Activated CD8-positive, alpha-beta T cell treated with anti-CD3 and anti-CD28 coated beads, Interleukin-2, amount 10 ng/mL, durations not matched to agents 7 days and 5 days (primary cell): Measurements from ENCODE around the gene SLC38A10. TPM values are rescaled to one million over a fixed set of nuclear protein-coding genes. Genes with fewer than 3 reads are reported as not detected.

ENCODE experiments used
- ATAC-seq: fragments of 150-1000 bp; cut with Tn5 transposase; one replicate; pipeline ENCODE4 v1.10.0; 2021; ENCODE audit warnings: moderate library complexity
- CTCF ChIA-PET: fragments of 350-600 bp; sonication (Branson Sonifier 250); formaldehyde crosslinking; loops from one replicate; lab custom pipeline; 2021; ENCODE audit warnings: antibody characterized with exemption; lab: Charles Lee
- POLR2A ChIA-PET: fragments of 350-600 bp; sonication (Branson Sonifier 250); formaldehyde crosslinking; loops from one replicate; lab custom pipeline; 2021; ENCODE audit warnings: antibody characterized with exemption; lab: Charles Lee
- DNase-seq: peaks from one replicate; pipeline ENCODE4 v3.0.0-alpha.2; 2020
- H3K27ac Mint-ChIP-seq: one replicate; pipeline ENCODE4 v1.8.0; 2021; ENCODE audit warnings: mild to moderate bottlenecking, mixed read lengths
- H3K27me3 Mint-ChIP-seq: one replicate; pipeline ENCODE4 v1.8.0; 2021; ENCODE audit warnings: low read depth, mixed read lengths
- H3K36me3 Mint-ChIP-seq: one replicate; pipeline ENCODE4 v1.8.0; 2021; ENCODE audit warnings: low read depth, mixed read lengths
- H3K4me1 Mint-ChIP-seq: one replicate; pipeline ENCODE4 v1.8.0; 2021; ENCODE audit warnings: low read depth, mixed read lengths
- H3K4me3 Mint-ChIP-seq: one replicate; pipeline ENCODE4 v1.8.0; 2021; ENCODE audit warnings: mild to moderate bottlenecking, mixed read lengths
- H3K9me3 Mint-ChIP-seq: one replicate; pipeline ENCODE4 v1.8.0; 2022; ENCODE audit warnings: mixed read lengths; ENCODE audit not compliant: insufficient read depth
- total RNA-seq, 2 experiments: library from RNA; stranded (reverse); gene quantifications; one replicate each; pipeline ENCODE4 v1.2.3, GENCODE V29; 2021

The SLC38A10 gene
- total RNA-seq, 2 experiments from 2014 or later, result 78.5 to 83.5 TPM

- CTCF ChIA-PET, result interaction anchor here (0.7 to 3.8 kb wide), 13 partner anchors 10 to 348 kb away, joined by 3 to 26 read pairs (median 4); partner anchors contain the start of genes BAHCC1, CEP131, FAAP100 and NDUFAF8
- DNase-seq (no peak), ATAC-seq (no peak)
- H3K4me3 Mint-ChIP-seq, result no peak overlapping the region
- H3K36me3 Mint-ChIP-seq, result peaks cover 24% of the 10 kb centered on the region
- no peaks in the 10 kb centered on the region for H3K27me3 Mint-ChIP-seq
- peaks cover 11% of the 10 kb centered on the region for H3K4me1 Mint-ChIP-seq
- H3K9me3 Mint-ChIP-seq, result no peaks in the 10 kb centered on the region
- POLR2A ChIA-PET, result no interaction called here
- H3K27ac Mint-ChIP-seq, result no peak overlapping the region
Measured at GRCh38 chr17:81252987-81253329, 42.1 kb downstream of the SLC38A10 start.

GRCh38 chr17:81252326-81252986 is 42.7 kb downstream of the SLC38A10 start:
- H3K9me3 Mint-ChIP-seq, result no peaks in the 10 kb centered on the region
- H3K27ac Mint-ChIP-seq, result no peak overlapping the region
- no peak for ATAC-seq
- no peak overlapping the region for H3K4me3 Mint-ChIP-seq
- H3K36me3 Mint-ChIP-seq, result peaks cover 24% of the 10 kb centered on the region
- ChIA-PET POLR2A (no interaction called here), CTCF (interaction anchor here (0.7 to 3.8 kb wide), 13 partner anchors 10 to 348 kb away, joined by 3 to 26 read pairs (median 4); partner anchors contain the start of genes BAHCC1, CEP131, FAAP100 and NDUFAF8)
- no peaks in the 10 kb centered on the region for H3K27me3 Mint-ChIP-seq
- no peak for DNase-seq
- peaks cover 11% of the 10 kb centered on the region for H3K4me1 Mint-ChIP-seq

- H3K9me3 Mint-ChIP-seq, result no peaks in the 10 kb centered on the region
- no peak overlapping the region for H3K27ac Mint-ChIP-seq
- CTCF ChIA-PET, result interaction anchor here (2.5 to 3.8 kb wide), 2 partner anchors 44 to 233 kb away, joined by 16 to 26 read pairs; partner anchors contain the start of gene SLC38A10
- POLR2A ChIA-PET, result interaction anchor here (0.9 kb wide), 1 partner anchor 11 kb away, joined by 3 read pairs; no protein-coding TSS in a partner anchor
- H3K36me3 Mint-ChIP-seq, result peaks cover 24% of the 10 kb centered on the region
- ATAC-seq (peak; percentile 11), DNase-seq (no peak)
- H3K27me3 Mint-ChIP-seq, result no peaks in the 10 kb centered on the region
- peaks cover 11% of the 10 kb centered on the region for H3K4me1 Mint-ChIP-seq
- no peak overlapping the region for H3K4me3 Mint-ChIP-seq
Measured at GRCh38 chr17:81251709-81252301, 43.3 kb downstream of the SLC38A10 start.

- Mint-ChIP-seq H3K4me3 (no peak overlapping the region), H3K27ac (no peak overlapping the region), H3K4me1 (peaks cover 11% of the 10 kb centered on the region), H3K36me3 (peaks cover 24% of the 10 kb centered on the region), H3K9me3 (no peaks in the 10 kb centered on the region), H3K27me3 (no peaks in the 10 kb centered on the region)
- ATAC-seq (no peak), DNase-seq (no peak)
- ChIA-PET CTCF (interaction anchor here (2.5 kb wide), 1 partner anchor 233 kb away, joined by 26 read pairs; no protein-coding TSS in a partner anchor), POLR2A (interaction anchor here (0.9 kb wide), 1 partner anchor 11 kb away, joined by 3 read pairs; no protein-coding TSS in a partner anchor)
Measured at GRCh38 chr17:81251094-81251708, 43.9 kb downstream of the SLC38A10 start.

GRCh38 chr17:81250286-81251093 is 44.6 kb downstream of the SLC38A10 start:
- ATAC-seq, result no peak

GRCh38 chr17:81249223-81250040 is 45.7 kb downstream of the SLC38A10 start:
- no peak for ATAC-seq
- ChIA-PET POLR2A (interaction anchor here (0.6 kb wide), 1 partner anchor 16 kb away, joined by 3 read pairs; no protein-coding TSS in a partner anchor), CTCF (no interaction called here)
- H3K4me1 Mint-ChIP-seq, result peaks cover 13% of the 10 kb centered on the region
- H3K4me3 Mint-ChIP-seq, result no peak overlapping the region
- no peaks in the 10 kb centered on the region for H3K27me3 Mint-ChIP-seq
- DNase-seq, result no peak
- peaks cover 27% of the 10 kb centered on the region for H3K36me3 Mint-ChIP-seq
- no peaks in the 10 kb centered on the region for H3K9me3 Mint-ChIP-seq
- no peak overlapping the region for H3K27ac Mint-ChIP-seq

More at GRCh38 chr17:81250286-81251093, 44.6 kb downstream of the SLC38A10 start:
- ChIA-PET CTCF (no interaction called here), POLR2A (no interaction called here)
- Mint-ChIP-seq H3K9me3 (no peaks in the 10 kb centered on the region), H3K36me3 (peaks cover 24% of the 10 kb centered on the region), H3K27ac (no peak overlapping the region), H3K27me3 (no peaks in the 10 kb centered on the region), H3K4me1 (peaks cover 11% of the 10 kb centered on the region), H3K4me3 (no peak overlapping the region)
- no peak for DNase-seq

- H3K4me3 Mint-ChIP-seq, result no peak overlapping the region
- H3K27ac Mint-ChIP-seq, result no peak overlapping the region
- H3K4me1 Mint-ChIP-seq, result peaks cover 13% of the 10 kb centered on the region
- no peaks in the 10 kb centered on the region for H3K9me3 Mint-ChIP-seq
- peaks cover 27% of the 10 kb centered on the region for H3K36me3 Mint-ChIP-seq
- ATAC-seq, result no peak
- ChIA-PET POLR2A (interaction anchor here (1.3 kb wide), 1 partner anchor 9 kb away, joined by 5 read pairs; the partner anchor contains the start of genes NDUFAF8 and TEPSIN), CTCF (no interaction called here)
- H3K27me3 Mint-ChIP-seq, result no peaks in the 10 kb centered on the region
- DNase-seq, result no peak
Measured at GRCh38 chr17:81248649-81249048, 46.5 kb downstream of the SLC38A10 start.

- Mint-ChIP-seq H3K36me3 (peaks cover 20% of the 10 kb centered on the region), H3K4me3 (no peak overlapping the region), H3K4me1 (peaks cover 10% of the 10 kb centered on the region), H3K27ac (no peak overlapping the region), H3K9me3 (no peaks in the 10 kb centered on the region), H3K27me3 (no peaks in the 10 kb centered on the region)
- no peak for DNase-seq
- ATAC-seq, result no peak
- ChIA-PET CTCF (no interaction called here), POLR2A (interaction anchor here (1.3 kb wide), 1 partner anchor 8 kb away, joined by 5 read pairs; the partner anchor contains the start of genes NDUFAF8 and TEPSIN)
Measured at GRCh38 chr17:81247339-81247990, 47.6 kb downstream of the SLC38A10 start.

- ATAC-seq (no peak), DNase-seq (no peak)
- Mint-ChIP-seq H3K36me3 (peaks cover 23% of the 10 kb centered on the region), H3K4me1 (peaks cover 12% of the 10 kb centered on the region), H3K9me3 (no peaks in the 10 kb centered on the region), H3K27ac (peak overlapping the region; percentile 30), H3K4me3 (no peak overlapping the region), H3K27me3 (no peaks in the 10 kb centered on the region)
- ChIA-PET POLR2A (no interaction called here), CTCF (no interaction called here)
Measured at GRCh38 chr17:81246679-81247338, 48.3 kb downstream of the SLC38A10 start.

- DNase-seq, result no peak
- CTCF ChIA-PET, result no interaction called here
- Mint-ChIP-seq H3K27ac (no peak overlapping the region), H3K9me3 (no peaks in the 10 kb centered on the region), H3K27me3 (no peaks in the 10 kb centered on the region), H3K4me3 (no peak overlapping the region), H3K4me1 (peaks cover 12% of the 10 kb centered on the region), H3K36me3 (peaks cover 23% of the 10 kb centered on the region)
- ATAC-seq, result no peak
- POLR2A ChIA-PET, result no interaction called here
Measured at GRCh38 chr17:81246343-81246670, 48.8 kb downstream of the SLC38A10 start.
